ENCODE data around the gene TMEM258.

TMEM258 gene

DNA sequence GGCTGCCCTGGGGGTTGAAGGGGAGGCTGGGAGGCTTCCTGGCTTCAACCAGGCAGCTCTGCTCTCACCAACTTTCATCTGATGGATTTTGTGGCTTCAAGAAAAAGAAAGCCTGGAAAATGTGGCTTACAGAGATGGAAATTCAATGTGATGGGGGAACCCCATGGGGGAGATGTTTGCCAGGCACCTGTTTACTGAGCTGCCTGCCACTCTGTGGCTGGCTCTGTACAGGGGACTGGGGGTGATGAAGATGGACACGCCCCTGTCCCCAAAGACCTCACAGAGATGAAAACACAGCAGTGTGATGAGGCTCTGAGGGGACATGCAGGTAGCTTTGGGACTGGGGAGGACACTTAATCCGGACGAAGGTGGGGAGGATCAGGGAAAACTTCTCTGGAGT is 10.1 kb downstream of the TMEM258 start:
- TF ChIP-seq CTCF (conservative IDR thresholded peaks at IDR 0.05): no peak
- no peak overlapping the region for H3K27ac ChIP-seq

GRCh38 chr11:61781585-61781984 is 10.8 kb downstream of the TMEM258 start:
- no peak overlapping the region for H3K27ac ChIP-seq
- no peak for TF ChIP-seq CTCF (conservative IDR thresholded peaks at IDR 0.05)

DNA sequence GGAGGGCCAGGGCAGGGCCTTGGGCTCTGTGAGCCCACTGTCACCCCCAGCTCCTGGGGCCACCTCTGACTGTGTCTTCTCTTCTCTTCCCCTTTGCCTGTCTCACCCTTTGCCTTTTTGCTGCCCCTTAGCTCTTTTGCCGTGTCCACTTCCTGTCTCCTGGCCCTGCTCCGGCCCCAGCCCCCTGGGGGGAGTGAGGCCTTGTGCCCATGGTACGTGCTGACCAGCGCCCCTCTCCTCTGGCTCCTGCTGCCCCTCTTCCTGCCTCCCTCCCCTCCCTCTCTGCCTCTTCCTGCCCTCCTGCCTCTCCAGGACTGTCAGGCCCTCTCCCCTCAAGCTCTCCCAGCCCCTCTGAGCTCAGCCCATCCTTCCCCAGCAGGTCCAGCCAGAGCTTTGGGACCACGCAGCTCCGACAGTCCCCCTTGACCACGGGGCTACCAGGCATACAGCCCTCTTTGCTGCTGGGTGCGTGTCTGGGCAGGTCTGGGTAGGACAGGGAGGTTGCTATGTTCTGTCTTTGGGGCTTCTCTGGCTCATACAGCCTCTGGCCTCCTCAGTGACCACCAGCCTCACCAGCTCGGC is 11.7 kb downstream of the TMEM258 start:
- no peak overlapping the region for H3K27ac ChIP-seq
- no peak for TF ChIP-seq CTCF (conservative IDR thresholded peaks at IDR 0.05)

GRCh38 chr11:61779666-61780525 is 12.5 kb downstream of the TMEM258 start:
- TF ChIP-seq CTCF (conservative IDR thresholded peaks at IDR 0.05): no peak
- H3K27ac ChIP-seq: no peak overlapping the region

DNA sequence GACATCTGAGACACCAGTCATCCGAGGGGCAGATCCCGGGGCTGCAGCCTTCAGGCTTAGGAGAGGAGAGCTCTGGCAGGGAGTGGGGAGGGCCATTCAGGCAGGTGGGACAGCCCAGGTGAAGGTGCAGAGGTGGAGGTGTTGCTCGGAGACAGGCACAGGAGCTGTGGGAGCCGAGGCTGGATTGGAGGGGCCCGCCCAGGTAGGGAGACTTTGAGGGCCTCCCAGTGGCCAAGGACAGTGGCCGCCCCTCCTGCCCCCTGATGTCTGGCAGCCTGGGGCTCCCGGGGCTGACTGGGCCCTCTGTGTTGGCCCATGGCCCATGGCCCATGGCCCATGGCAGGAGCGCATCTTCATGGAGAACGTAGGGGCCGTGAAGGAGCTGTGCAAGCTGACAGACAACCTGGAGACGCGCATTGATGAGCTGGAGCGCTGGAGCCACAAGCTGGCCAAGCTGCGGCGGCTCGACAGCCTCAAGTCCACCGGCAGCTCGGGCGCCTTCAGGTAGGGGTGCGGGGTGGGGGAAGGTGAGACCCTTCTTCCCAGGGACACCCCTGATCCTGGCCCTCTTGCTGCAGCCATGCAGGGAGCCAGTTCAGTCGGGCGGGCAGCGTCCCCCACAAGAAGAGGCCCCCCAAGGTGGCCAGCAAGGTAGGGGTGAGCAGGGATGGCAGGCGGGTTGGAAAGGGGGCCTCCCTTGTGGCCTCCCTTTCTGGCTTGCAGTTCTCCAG is 13.3 kb downstream of the TMEM258 start:
- H3K27ac ChIP-seq: no peak overlapping the region
- TF ChIP-seq CTCF (conservative IDR thresholded peaks at IDR 0.05): no peak

GRCh38 chr11:61778357-61778886 is 14.0 kb downstream of the TMEM258 start:
- TF ChIP-seq CTCF (conservative IDR thresholded peaks at IDR 0.05): no peak
- no peak overlapping the region for H3K27ac ChIP-seq

Data from VCaP (cell line).